ENCODE results near the gene ATP4A.

GRCh38 chr19:35608251-35608650, 44.8 kb upstream of the ATP4A start:
- TF ChIP-seq CTCF (IDR thresholded peaks at IDR 0.05) (no peak), POLR2A (IDR thresholded peaks at IDR 0.05) (no peak)

Measured in ovary (tissue), 3 donors.